DMS79 treated with DMSO at 0.1 percent for 48 hours (cell line): ENCODE data around the gene NCOR1.
"Not testable (repeated sequence)": the region's sequence is repeated elsewhere in the genome, so short reads cannot be mapped to it uniquely, and the experiment has no call there.

Source experiments
- DNase-seq: peaks from one replicate; lab custom pipeline; 2025; lab: John Stamatoyannopoulos, UW

Gene NCOR1

GRCh38 chr17:16086957-16087356 is 128.4 kb downstream of the NCOR1 start:
- no peak for DNase-seq

GRCh38 chr17:16085066-16085699 is 130.2 kb downstream of the NCOR1 start:
- no peak for DNase-seq

- DNase-seq = no peak
Observed at GRCh38 chr17:16083223-16083622, 132.1 kb downstream of the NCOR1 start.

- DNase-seq = no peak
Observed at GRCh38 chr17:16081507-16082087, 133.7 kb downstream of the NCOR1 start.

- DNase-seq = no peak
Observed at GRCh38 chr17:16080366-16080765, 135.0 kb downstream of the NCOR1 start.

- no peak for DNase-seq
Observed at GRCh38 chr17:16075949-16076348, 139.4 kb downstream of the NCOR1 start.

- no peak for DNase-seq
Observed at GRCh38 chr17:16074423-16074822, 140.9 kb downstream of the NCOR1 start.

- DNase-seq = no peak
Observed at GRCh38 chr17:16073845-16074244, 141.5 kb downstream of the NCOR1 start.

GRCh38 chr17:16072031-16072430 is 143.3 kb downstream of the NCOR1 start:
- DNase-seq = no peak

- DNase-seq = no peak
Observed at GRCh38 chr17:16068323-16068722, 147.0 kb downstream of the NCOR1 start.

- no peak for DNase-seq
Observed at GRCh38 chr17:16066125-16066524, 149.2 kb downstream of the NCOR1 start.

- DNase-seq = no peak
Observed at GRCh38 chr17:16061631-16062030, 153.7 kb downstream of the NCOR1 start.

- DNase-seq = not testable (repeated sequence)
Observed at GRCh38 chr17:16055139-16055538, 160.2 kb downstream of the NCOR1 start.

- DNase-seq = no peak
Observed at GRCh38 chr17:16052486-16052885, 162.8 kb downstream of the NCOR1 start.

GRCh38 chr17:16050844-16051243 is 164.5 kb downstream of the NCOR1 start:
- DNase-seq = no peak

- no peak for DNase-seq
Observed at GRCh38 chr17:16048811-16049449, 166.4 kb downstream of the NCOR1 start.

- DNase-seq = no peak
Observed at GRCh38 chr17:16046966-16047365, 168.4 kb downstream of the NCOR1 start.

- no peak for DNase-seq
Observed at GRCh38 chr17:16044487-16044886, 170.8 kb downstream of the NCOR1 start.

- DNase-seq = no peak
Observed at GRCh38 chr17:16040710-16041251, 174.6 kb downstream of the NCOR1 start.

- no peak for DNase-seq
Observed at GRCh38 chr17:16037636-16038035, 177.7 kb downstream of the NCOR1 start.

- no peak for DNase-seq
Observed at GRCh38 chr17:16036261-16036660, 179.1 kb downstream of the NCOR1 start.

GRCh38 chr17:16033729-16034349 is 181.5 kb downstream of the NCOR1 start:
- no peak for DNase-seq
